Small intestine (tissue), 7 donors: ENCODE measurements around the gene ANKRD40. TPM values are rescaled to one million over a fixed set of nuclear protein-coding genes. Genes with fewer than 3 reads are reported as not detected.

Experiments
- DNase-seq, 2 donors: peaks; one replicate each; pipeline versions ENCODE4 v3.0.0 to v3.0.0-alpha.2; 2013
- FAIRE-seq: peaks from 2 replicates; lab custom pipeline; 2012; peaks lifted over from hg19 to GRCh38; lab: Jason Lieb, UNC
- H3K27ac ChIP-seq, 3 donors: one replicate each; pipeline ENCODE4 v1.5.1; 2013; ENCODE audit warnings: low read length in 2 of 3, mild to moderate bottlenecking in 2 of 3, control low read depth in 1 of 3, inconsistent platforms in 1 of 3, low read depth in 1 of 3, moderate library complexity in 1 of 3
- H3K27me3 ChIP-seq, 3 donors: one replicate each; pipeline ENCODE4 v1.6.1; 2013; ENCODE audit warnings: low read length in 3 of 3, inconsistent platforms in 1 of 3; ENCODE audit not compliant: control insufficient read depth in 3 of 3, insufficient read depth in 3 of 3
- H3K36me3 ChIP-seq, 3 donors: one replicate each; pipeline ENCODE4 v1.6.1; 2013; ENCODE audit warnings: low read length in 3 of 3, inconsistent platforms in 1 of 3, low read depth in 1 of 3, mild to moderate bottlenecking in 1 of 3, moderate library complexity in 1 of 3; ENCODE audit not compliant: control insufficient read depth in 3 of 3, insufficient read depth in 2 of 3
- H3K4me1 ChIP-seq, 3 donors: one replicate each; pipeline ENCODE4 v1.6.1; 2013; ENCODE audit warnings: low read length in 2 of 3, inconsistent platforms in 1 of 3, low read depth in 1 of 3, mild to moderate bottlenecking in 1 of 3, moderate library complexity in 1 of 3; ENCODE audit not compliant: control insufficient read depth in 3 of 3, insufficient read depth in 2 of 3
- H3K4me3 ChIP-seq, 3 donors: one replicate each; pipeline ENCODE4 v1.5.1; 2013; ENCODE audit warnings: low read length in 3 of 3, control low read depth in 1 of 3, inconsistent platforms in 1 of 3, low read depth in 1 of 3, mild to moderate bottlenecking in 1 of 3, moderate library complexity in 1 of 3
- H3K9me3 ChIP-seq, 2 donors: one replicate each; pipeline ENCODE4 v1.6.1; 2013; ENCODE audit warnings: low read depth in 1 of 2, low read length in 1 of 2; ENCODE audit not compliant: control insufficient read depth in 2 of 2, insufficient read depth in 1 of 2
- WGBS, 3 donors: extraction: QIAGEN DNeasy Blood & Tissue Kit; methylation state at CpG; one replicate each; pipeline ENCODE4 v1.1.7; 2013; 5-methylcytosine and 5-hydroxymethylcytosine counted together
- polyA plus RNA-seq, 4 donors: library from polyadenylated mRNA; stranded (reverse) in 3 of 4; unstranded in 1 of 4; fragments of 200-250 nt in 3 of 4; fragments of 120-200 nt in 1 of 4; gene quantifications; one replicate each; pipeline versions ENCODE4 v1.2.1 to v1.2.3, GENCODE V29; 2013
- donor health status: healthy with polysubstance abuse.
- donor health status: control.
- donor health status: control.
- donor health status: Bipolar disorder and iron deficiency.
- donor health status: healthy.

The ANKRD40 gene
- polyA plus RNA-seq, 4 donors: 5.7 to 23.8 (median 9.6) TPM

DNA sequence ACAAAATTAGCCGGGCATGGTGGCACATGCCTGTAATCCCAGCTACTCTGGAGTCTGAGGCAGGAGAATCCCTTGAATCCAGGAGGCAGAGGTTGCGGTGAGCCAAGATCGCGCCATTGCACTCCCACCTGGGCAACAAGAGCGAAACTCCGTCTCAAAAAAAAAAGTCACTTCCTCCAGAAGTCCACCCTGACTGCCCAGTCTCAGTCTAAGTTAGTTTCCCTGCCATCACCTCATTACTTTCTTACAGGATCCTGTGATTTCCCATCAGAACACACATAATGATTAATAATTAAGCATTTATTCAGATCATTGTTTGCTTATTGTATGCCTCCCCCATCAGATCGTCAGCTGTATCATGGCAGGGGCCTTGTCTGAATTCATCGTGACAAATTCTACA, 41.4 kb downstream of the ANKRD40 start:
- Histone ChIP-seq H3K27me3 (no peaks in the 10 kb centered on the region), H3K27ac (no peak overlapping the region), H3K9me3 (no peaks in the 10 kb centered on the region), H3K36me3 (peaks cover 0 to 53% (median 2%) of the 10 kb centered on the region in 3 donors), H3K4me1 (peaks cover 0 to 39% (median 11%) of the 10 kb centered on the region in 3 donors), H3K4me3 (no peak overlapping the region)
- FAIRE-seq: no peak
- 90 to 94% (median 93%) methylated on average over 8 of the region's 8 CpGs for WGBS, 3 donors
- no peak for DNase-seq

GRCh38 chr17:50665838-50666237, 41.9 kb downstream of the ANKRD40 start:
- Histone ChIP-seq H3K9me3 (no peaks in the 10 kb centered on the region), H3K4me3 (no peak overlapping the region), H3K4me1 (peaks cover 3 to 41% (median 16%) of the 10 kb centered on the region in 3 donors), H3K27me3 (no peaks in the 10 kb centered on the region), H3K27ac (no peak overlapping the region), H3K36me3 (peaks cover 0 to 57% (median 2%) of the 10 kb centered on the region in 3 donors)
- FAIRE-seq: no peak
- 77 to 89% (median 82%) methylated on average over 5 of the region's 5 CpGs for WGBS, 3 donors
- DNase-seq: no peak

GRCh38 chr17:50664788-50665458, 42.8 kb downstream of the ANKRD40 start:
- Histone ChIP-seq H3K36me3 (peaks cover 0 to 63% (median 2%) of the 10 kb centered on the region in 3 donors), H3K27me3 (no peaks in the 10 kb centered on the region), H3K4me3 (no peak overlapping the region), H3K9me3 (no peaks in the 10 kb centered on the region), H3K27ac (no peak overlapping the region), H3K4me1 (peaks cover 12 to 46% (median 18%) of the 10 kb centered on the region in 3 donors)
- FAIRE-seq (no peak), DNase-seq (no peak)
- WGBS, 3 donors: 89 to 94% (median 92%) methylated on average over 12 of the region's 12 CpGs

- Histone ChIP-seq H3K9me3 (no peaks in the 10 kb centered on the region), H3K27ac (peak overlapping the region in 1 of 3 donors; percentile 27), H3K4me1 (peaks cover 12 to 49% (median 18%) of the 10 kb centered on the region in 3 donors), H3K27me3 (no peaks in the 10 kb centered on the region), H3K36me3 (peaks cover 0 to 61% (median 0%) of the 10 kb centered on the region in 3 donors), H3K4me3 (no peak overlapping the region)
- no peak for FAIRE-seq
- 74 to 83% (median 80%) methylated on average over 10 of the region's 10 CpGs for WGBS, 3 donors
- DNase-seq: peak; percentile 55 to 65
Observed at GRCh38 chr17:50663812-50664374, 43.8 kb downstream of the ANKRD40 start.

- no peak overlapping the region for H3K27ac ChIP-seq
- no peak for FAIRE-seq
Observed at GRCh38 chr17:50662632-50663225, 45.0 kb downstream of the ANKRD40 start.

GRCh38 chr17:50661795-50662391, 45.8 kb downstream of the ANKRD40 start:
- H3K27me3 ChIP-seq: no peaks in the 10 kb centered on the region
- H3K4me3 ChIP-seq: no peak overlapping the region
- H3K27ac ChIP-seq: peak overlapping the region; percentile 57 to 78 (median 71)
- peaks cover 0 to 64% (median 0%) of the 10 kb centered on the region in 3 donors for H3K36me3 ChIP-seq
- H3K4me1 ChIP-seq: peaks cover 12 to 51% (median 19%) of the 10 kb centered on the region in 3 donors
- DNase-seq (peak; percentile 84 to 98), FAIRE-seq (no peak)
- H3K9me3 ChIP-seq: no peaks in the 10 kb centered on the region
- WGBS, 3 donors: 14 to 44% (median 24%) methylated on average over 9 of the region's 9 CpGs

More at GRCh38 chr17:50662632-50663225, 45.0 kb downstream of the ANKRD40 start:
- peaks cover 12 to 47% (median 20%) of the 10 kb centered on the region in 3 donors for H3K4me1 ChIP-seq
- H3K27me3 ChIP-seq: no peaks in the 10 kb centered on the region
- DNase-seq: no peak
- H3K9me3 ChIP-seq: no peaks in the 10 kb centered on the region
- WGBS, 3 donors: 88 to 94% (median 91%) methylated on average over 9 of the region's 9 CpGs
- no peak overlapping the region for H3K4me3 ChIP-seq
- H3K36me3 ChIP-seq: peaks cover 0 to 66% (median 0%) of the 10 kb centered on the region in 3 donors

- WGBS, 3 donors: 48 to 71% (median 51%) methylated on average over 5 of the region's 5 CpGs
- no peak for FAIRE-seq
- Histone ChIP-seq H3K4me1 (peaks cover 12 to 53% (median 23%) of the 10 kb centered on the region in 3 donors), H3K27ac (peak overlapping the region; percentile 57 to 78 (median 71)), H3K27me3 (no peaks in the 10 kb centered on the region), H3K36me3 (peaks cover 0 to 68% (median 0%) of the 10 kb centered on the region in 3 donors), H3K9me3 (no peaks in the 10 kb centered on the region), H3K4me3 (no peak overlapping the region)
- DNase-seq: no peak
Observed at GRCh38 chr17:50661348-50661747, 46.4 kb downstream of the ANKRD40 start.

GRCh38 chr17:50660887-50661345, 46.8 kb downstream of the ANKRD40 start:
- no peaks in the 10 kb centered on the region for H3K9me3 ChIP-seq
- H3K27me3 ChIP-seq: no peaks in the 10 kb centered on the region
- H3K27ac ChIP-seq: peak overlapping the region; percentile 57 to 78 (median 71)
- no peak overlapping the region for H3K4me3 ChIP-seq
- 71 to 81% (median 73%) methylated on average over 10 of the region's 10 CpGs for WGBS, 3 donors
- peaks cover 12 to 53% (median 23%) of the 10 kb centered on the region in 3 donors for H3K4me1 ChIP-seq
- FAIRE-seq (no peak), DNase-seq (peak in 1 of 2 donors; percentile 48)
- peaks cover 0 to 69% (median 0%) of the 10 kb centered on the region in 3 donors for H3K36me3 ChIP-seq
